Upper lobe of left lung (tissue), 4 donors: ENCODE data around the gene NBPF3.

Experiments
- POLR2A ChIP-seq, 4 donors: fragments of 450-650 bp; IDR thresholded peaks; one replicate each; pipeline ENCODE4 v1.5.1; 2016 to 2017; ENCODE audit warnings: antibody characterized with exemption in 4 of 4, mild to moderate bottlenecking in 2 of 4
- TF ChIP-seq, protein P1 (sequence below), 6 experiments: fragments of 450-650 bp in 4 of 6; fragments of 200-600 bp in 2 of 6; sonication (generic) in 2 of 6; IDR thresholded peaks; one replicate each; pipeline ENCODE4 v1.5.1; 2016 to 2019; ENCODE audit warnings: antibody characterized with exemption in 6 of 6

GRCh38 chr1:21525340-21525717 lies 85.4 kb downstream of the NBPF3 start:
- TF ChIP-seq, protein P1, sequence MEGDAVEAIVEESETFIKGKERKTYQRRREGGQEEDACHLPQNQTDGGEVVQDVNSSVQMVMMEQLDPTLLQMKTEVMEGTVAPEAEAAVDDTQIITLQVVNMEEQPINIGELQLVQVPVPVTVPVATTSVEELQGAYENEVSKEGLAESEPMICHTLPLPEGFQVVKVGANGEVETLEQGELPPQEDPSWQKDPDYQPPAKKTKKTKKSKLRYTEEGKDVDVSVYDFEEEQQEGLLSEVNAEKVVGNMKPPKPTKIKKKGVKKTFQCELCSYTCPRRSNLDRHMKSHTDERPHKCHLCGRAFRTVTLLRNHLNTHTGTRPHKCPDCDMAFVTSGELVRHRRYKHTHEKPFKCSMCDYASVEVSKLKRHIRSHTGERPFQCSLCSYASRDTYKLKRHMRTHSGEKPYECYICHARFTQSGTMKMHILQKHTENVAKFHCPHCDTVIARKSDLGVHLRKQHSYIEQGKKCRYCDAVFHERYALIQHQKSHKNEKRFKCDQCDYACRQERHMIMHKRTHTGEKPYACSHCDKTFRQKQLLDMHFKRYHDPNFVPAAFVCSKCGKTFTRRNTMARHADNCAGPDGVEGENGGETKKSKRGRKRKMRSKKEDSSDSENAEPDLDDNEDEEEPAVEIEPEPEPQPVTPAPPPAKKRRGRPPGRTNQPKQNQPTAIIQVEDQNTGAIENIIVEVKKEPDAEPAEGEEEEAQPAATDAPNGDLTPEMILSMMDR (IDR thresholded peaks at IDR 0.05), result no peak
- TF ChIP-seq POLR2A (IDR thresholded peaks at IDR 0.05), result no peak
